A549 treated with Hydrocortisone at 1 μM for 4 hours (cell line): ENCODE data around the gene SDR42E2. TPM values are rescaled to one million over a fixed set of nuclear protein-coding genes. Genes with fewer than 3 reads are reported as not detected.

Experiments used
- total RNA-seq: library from RNA; stranded (reverse); fragments of 200-300 nt; extraction: Qiagen RNA extraction; gene quantifications from 5 replicates; pipeline ENCODE4 v1.2.3, GENCODE V29; 2022

SDR42E2 gene
- total RNA-seq, result not detected in 5 replicates

GRCh38 chr16:22161999-22162655 is at the start of gene SDR42E2:
SDR42E2 (plus strand) TSS chr16:22162506; CDS start chr16:22165583, 3,077 bp downstream.

DNA sequence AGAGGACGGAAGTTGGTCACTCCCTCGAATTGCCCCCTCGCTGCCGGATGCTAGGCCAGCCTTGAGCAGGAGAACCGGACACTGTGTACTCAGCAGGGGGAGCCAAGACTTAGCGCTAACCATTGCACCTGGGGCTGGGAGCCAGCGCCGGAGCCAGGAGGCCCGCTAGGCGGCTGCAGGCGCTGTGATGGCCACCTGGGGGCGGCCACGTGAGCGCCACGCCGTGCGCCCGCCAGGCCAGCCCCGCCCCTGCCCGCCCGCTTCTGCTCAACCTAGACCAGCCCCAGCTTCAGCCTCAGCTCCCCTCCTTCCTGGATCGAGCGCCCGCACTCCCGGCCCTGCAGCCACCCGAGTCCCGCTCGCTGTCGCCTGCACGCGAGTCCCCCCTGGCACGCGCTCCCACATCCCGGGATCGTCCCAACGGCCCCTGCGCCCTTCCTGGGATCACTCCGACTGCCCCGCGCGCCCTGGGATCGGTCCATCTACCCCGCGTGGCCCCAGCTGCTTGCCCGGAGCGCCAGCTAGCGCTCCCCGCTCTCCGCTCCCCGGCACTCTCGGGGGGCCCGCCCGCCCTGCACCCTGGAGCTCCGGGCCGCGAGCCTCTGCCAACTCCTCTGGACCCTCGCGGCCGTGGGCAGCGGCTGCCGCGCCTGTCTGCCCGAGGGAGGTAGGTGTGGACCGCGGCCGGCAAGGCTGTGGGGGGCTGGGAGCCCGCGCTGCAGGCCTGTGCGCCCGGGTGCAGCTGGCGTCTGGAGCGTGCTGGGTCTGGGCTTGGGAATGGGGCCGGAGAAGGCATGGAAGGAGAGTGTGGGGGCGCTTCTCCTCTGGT is 43.9 kb downstream of the SDR42E2 start, which contains the start of gene EEF2K:
EEF2K (plus strand) TSS at position 266 of the 829 bp plus-strand sequence. CDS start 19,452 bp downstream, outside the sequence.

Other genes with a start within 250 kb of the SDR42E2 start
- 157 to 213 TPM (median 166 TPM) in 5 replicates for gene UQCRC2, start 209.1 kb upstream of the SDR42E2 start, total RNA-seq
- 0.06 TPM in 1 of 5 replicates, not detected in the others for gene PDZD9, start 161.4 kb upstream of the SDR42E2 start, total RNA-seq
- 12.6 to 16.3 TPM (median 13.5 TPM) in 5 replicates for gene MOSMO, start 154.4 kb upstream of the SDR42E2 start, total RNA-seq
- gene VWA3A, start 70.0 kb upstream of the SDR42E2 start, total RNA-seq, result 0.02 to 0.07 TPM (median 0.07 TPM) in 3 of 5 replicates, not detected in the others
- gene EEF2K, start 43.8 kb downstream of the SDR42E2 start, total RNA-seq, result 11.7 to 19.4 TPM (median 16.1 TPM) in 5 replicates
- gene POLR3E, start 134.9 kb downstream of the SDR42E2 start, total RNA-seq, result 33.9 to 37.8 TPM (median 35.2 TPM) in 5 replicates
- 32.7 to 46.1 TPM (median 39.8 TPM) in 5 replicates for gene CDR2, start 212.1 kb downstream of the SDR42E2 start, total RNA-seq